HG03558 (cell line): ENCODE results near the gene PARD3.
"Not testable (repeated sequence)": the region's sequence is repeated elsewhere in the genome, so short reads cannot be mapped to it uniquely, and the experiment has no call there.

Experiments
- ATAC-seq: cut with Tn5 transposase; IDR thresholded peaks from one replicate; pipeline ENCODE4 v1.9.1; 2021; ENCODE audit warnings: moderate number of reproducible peaks; ENCODE audit not compliant: unreplicated experiment; ENCODE audit errors: extremely low read depth

Gene PARD3

DNA sequence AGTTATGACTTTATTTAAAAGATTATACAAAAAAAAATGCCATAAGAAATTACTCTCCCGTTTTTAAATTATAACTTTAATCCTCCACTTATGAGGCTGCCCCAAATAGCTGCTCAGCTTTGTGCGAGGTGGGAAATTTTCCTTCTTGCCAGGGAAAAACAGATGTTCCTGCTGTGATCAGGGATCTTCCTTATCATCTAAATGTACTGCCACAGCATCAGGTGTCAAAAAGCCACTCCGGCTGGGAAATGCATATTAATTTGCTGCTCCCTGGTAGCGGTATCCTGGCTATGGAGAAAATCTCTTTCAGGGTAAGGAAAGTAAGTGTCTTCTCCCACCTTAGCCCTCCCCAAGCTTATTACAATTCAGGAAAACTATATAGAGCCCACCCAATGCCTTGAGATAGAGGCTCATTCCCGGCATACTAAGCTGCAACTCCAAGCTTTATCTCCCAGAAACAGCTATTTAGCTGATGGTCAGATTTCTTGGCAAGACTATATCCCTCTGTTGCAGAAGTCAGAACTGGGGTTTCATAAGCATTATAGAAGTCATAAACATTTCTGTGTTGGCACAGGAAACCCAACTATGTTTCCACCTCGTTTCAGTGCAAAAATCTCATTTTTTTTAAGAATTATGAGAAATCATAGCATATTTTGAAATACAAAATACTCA is 360.4 kb downstream of the PARD3 start:
- ATAC-seq: no peak

DNA sequence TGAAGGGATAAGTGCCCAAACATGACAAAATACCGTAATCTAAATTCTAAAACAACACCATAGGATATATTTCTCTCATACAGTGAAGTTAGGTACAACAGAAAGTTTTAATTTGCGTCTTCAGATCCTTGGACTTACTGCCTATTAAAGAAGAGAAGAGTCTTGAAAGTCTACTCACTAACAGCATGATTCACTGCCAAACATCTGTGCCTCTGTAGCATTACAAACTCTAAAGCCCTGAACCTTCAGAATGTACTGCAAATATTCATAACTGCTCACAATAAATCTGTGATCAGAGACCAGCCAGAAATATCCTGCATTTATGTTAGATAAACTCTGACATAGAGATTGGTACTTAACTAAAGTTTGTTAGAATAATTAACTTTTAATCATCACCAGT is 365.3 kb downstream of the PARD3 start:
- ATAC-seq: no peak

DNA sequence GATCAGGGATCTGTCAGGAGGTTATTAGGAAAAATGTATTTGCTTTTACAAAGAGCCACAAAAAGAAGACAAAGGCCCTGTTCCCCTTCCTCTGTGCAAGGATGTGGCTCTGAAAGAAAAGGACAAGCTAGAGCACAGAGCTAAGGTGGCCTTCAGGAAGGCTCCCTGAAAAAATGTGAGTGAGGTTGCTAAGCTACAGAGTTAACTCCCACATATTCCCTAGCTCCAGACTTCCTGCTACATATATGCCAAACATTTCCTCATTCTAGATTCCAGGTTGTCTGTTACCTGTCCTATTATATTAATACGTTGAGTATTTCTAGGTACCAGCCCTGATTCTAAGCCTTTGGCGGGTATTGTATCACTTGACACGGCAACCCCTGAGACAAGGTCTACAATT is 369.0 kb downstream of the PARD3 start:
- ATAC-seq: no peak

DNA sequence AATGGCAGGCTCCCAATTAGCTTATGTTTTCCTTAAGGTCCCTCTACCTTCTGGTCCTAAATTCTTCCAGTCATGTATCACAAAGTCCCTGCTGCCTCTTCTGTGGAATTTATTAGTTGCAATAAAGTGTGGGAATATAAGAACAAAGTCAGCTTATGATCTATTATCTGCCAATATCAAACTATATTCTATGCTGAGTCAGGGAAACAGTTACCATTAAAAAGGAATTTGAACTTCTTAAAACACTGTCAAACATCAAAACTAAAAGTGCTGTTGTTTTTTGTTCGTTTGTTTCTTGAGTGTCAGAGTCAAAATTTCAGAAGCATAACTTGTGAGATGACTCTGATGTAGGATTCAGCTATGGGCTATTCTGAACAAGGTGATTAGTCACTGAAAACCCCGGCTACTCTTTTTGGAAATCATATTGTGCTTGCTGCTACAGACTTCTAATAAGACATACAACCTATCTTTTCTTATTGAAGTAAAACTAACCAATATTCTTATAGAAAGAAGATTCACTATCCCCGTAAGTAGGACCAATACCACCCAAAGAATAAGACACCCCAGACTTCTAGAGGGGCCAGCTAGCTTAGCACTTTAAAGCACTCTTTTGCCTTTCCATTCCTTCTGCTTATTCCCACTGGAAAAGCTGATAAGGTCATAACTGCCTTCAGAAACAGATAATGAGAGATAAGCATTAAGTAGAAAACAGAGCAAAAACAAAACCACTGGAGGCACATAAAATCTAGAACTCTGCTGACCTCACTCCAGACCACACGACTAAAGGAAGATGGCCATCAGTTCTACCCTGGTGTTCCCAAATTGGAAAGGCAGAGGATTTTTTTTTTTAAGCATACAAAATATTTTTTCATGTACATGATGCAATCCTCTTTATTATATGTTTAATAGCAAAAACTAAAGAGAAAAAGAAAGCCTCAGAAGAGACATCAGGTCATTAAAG is 370.6 kb downstream of the PARD3 start:
- no peak for ATAC-seq

DNA sequence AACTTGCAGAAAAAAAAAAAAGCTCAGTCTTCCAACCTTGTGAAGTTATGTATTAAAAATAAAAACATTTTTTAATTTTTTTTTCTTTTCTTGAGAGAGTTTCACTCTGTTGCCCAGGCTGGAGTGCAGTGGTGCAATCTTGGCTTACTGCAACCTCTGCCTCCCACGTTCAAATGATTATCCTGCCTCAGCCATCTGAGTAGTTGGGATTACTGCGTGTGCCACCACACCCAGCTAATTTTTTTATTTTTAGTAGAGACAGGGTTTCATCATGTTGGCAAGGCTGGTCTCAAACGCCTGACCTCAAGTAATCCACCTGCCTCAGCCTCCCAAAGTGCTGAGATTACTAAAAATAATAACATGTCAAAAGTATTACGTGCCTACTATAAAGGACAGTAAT is 375.7 kb downstream of the PARD3 start:
- ATAC-seq: not testable (repeated sequence)

DNA sequence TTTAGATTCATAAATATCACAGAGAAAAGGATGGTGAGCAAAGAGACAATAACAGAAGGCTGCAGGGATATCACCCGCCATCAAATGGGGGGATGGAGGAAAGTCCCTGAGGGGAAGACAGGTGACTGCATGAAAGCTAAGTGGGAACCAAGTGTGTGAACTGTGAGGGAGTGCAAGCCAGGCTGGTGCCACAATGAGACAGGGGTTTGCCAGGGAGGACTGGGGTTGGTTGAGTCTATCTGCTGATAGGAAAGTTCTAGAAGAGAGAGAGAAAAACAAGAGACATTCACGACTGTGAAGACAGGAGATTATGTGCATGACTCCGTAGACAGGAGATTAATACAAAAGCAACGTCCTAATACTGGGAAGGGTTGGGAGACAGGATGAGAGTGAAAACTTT is 376.4 kb downstream of the PARD3 start:
- no peak for ATAC-seq

DNA sequence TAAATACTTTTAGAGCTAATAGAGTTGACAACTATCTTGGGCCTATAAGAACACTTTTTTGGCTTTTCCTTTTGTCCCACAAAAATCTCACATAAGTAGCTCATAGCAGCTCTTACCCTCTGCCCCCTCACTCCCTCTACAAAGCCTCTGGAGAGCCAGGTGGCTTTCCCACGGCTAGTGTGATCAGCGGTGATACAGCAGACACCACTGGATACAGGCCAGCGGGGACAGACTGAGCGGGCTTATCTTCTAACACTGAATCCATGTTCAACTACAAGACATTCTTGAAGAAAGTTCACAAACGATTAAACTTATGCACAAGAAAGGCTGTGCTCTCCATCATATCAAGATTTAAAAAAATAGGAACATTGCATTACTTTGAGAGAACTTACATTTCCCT is 377.2 kb downstream of the PARD3 start:
- ATAC-seq: no peak

DNA sequence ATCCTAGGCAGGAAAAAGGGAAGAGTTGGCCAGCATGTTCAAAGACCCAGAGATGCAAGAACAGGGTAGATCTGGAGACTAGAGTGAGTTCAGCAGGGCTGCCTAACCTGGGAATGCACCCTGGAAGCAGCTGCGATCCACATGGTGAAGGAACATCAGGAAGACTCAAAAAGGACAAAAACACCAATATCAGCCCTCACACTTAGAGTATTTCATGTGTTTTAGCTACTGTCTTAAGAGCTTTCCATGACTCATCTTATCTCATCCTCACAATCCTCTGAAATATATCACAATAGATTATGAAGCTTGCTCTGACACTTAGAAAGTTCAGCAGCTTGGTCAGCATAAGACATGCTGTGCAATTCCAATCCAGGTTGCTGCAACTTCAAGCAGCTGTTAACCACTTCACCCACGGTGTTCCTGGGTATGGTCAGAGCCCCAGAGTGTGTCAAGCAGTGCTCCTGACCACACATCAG is 380.9 kb downstream of the PARD3 start:
- no peak for ATAC-seq

DNA sequence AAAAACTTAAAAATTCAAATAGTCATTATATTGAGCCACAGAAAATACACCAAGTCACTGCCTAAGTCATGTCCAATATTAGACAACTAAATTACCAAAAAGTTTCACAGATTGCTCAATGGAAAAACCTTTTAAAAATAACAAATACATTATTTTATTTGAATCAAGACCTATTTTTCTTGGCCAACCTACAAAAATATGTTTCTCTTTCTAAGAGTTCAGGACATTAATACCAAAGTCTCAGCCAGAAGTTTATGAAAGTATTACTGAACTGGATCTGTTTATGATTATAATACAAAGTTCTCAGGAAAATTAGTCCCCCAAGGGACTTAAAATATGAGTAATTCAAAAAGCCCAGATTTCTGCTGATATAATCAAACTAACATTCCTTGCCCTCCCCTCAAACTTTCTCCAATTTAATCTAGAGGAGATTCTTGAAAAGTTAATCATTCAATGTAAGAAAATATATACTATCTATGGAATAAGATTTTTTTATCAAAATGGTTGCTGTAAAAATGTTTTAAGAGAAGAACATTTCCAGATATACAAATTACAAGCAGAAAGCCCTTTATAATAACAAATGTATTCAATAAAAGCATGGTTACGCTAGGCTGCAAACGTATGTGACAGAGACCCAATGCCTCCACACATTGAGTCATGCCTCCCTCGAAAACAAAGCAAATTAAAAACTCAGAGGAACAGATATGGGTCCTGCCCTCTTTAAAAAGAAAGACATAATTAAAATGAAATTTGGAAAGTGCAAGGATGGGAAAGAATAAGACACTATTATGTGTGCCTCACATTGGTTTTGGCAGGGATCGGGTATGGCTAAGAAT is 381.6 kb downstream of the PARD3 start:
- no peak for ATAC-seq

DNA sequence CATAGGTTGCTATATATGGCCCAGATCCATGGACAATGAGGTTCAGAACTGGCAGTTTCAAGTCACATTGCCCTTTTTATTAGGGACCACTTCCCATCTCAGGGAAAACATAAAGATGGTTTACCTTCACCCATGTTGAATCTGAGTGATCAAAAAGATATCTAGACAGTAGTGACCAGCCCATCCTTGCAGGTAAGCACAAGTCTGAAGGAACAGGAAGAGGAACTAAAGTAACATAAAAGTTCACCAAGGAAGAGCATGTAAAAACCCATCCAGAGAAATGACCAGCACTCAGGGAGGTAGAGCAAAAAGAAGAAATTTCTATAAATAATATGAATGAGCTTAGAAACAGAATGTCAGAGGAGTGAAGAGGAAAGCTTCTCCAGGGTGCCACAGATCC is 382.5 kb downstream of the PARD3 start:
- ATAC-seq: no peak

DNA sequence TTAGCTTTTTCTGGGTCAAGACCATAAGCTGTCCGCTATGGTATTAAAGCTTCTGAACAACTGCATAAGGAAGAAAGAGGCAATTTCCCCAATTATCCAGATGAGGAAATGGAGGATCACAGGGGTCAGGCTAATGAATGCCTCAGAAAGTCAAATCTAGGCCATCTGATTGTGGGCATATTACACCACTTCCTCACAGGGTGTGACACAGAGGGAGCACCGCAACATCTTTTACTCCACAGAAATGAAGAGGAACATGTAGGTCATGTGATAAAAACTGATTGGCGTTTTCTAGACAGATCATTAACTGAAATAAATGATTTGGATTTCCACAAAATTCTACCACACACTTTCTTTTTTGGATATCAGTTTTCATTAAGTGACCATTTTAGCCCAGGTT is 384.4 kb downstream of the PARD3 start:
- no peak for ATAC-seq

DNA sequence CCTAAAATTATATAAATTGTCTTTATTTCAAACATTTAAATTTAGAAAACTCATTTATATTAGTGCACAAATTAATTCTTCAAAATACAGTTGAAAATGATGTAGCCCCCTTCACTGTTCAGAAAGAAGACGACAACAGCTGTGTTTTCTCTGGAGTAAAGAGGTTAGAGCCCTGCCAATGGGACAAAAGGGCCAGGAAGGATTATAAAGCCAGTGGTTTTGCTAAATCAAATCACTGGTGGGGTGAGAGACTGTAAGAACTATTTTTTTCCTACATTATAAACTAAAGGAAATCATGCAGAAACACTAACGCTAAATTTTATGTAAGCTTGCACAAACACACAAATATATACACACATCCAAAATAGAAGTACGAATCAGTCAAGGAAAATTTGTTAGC is 386.6 kb downstream of the PARD3 start:
- no peak for ATAC-seq

DNA sequence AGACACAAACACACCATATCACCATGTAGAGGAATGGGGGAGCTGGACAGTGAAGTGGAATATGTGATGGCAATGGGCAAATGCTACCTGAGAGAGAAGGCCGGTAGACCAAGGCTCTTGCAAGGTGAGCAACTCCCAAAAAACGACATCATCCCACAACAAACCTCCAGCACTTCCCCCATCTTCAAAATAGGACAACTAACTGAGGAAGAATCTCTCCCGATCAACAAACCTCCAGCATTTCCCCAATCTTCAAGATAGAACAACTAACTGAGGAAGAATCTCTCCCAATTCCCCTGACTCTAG is 387.2 kb downstream of the PARD3 start:
- ATAC-seq: no peak

DNA sequence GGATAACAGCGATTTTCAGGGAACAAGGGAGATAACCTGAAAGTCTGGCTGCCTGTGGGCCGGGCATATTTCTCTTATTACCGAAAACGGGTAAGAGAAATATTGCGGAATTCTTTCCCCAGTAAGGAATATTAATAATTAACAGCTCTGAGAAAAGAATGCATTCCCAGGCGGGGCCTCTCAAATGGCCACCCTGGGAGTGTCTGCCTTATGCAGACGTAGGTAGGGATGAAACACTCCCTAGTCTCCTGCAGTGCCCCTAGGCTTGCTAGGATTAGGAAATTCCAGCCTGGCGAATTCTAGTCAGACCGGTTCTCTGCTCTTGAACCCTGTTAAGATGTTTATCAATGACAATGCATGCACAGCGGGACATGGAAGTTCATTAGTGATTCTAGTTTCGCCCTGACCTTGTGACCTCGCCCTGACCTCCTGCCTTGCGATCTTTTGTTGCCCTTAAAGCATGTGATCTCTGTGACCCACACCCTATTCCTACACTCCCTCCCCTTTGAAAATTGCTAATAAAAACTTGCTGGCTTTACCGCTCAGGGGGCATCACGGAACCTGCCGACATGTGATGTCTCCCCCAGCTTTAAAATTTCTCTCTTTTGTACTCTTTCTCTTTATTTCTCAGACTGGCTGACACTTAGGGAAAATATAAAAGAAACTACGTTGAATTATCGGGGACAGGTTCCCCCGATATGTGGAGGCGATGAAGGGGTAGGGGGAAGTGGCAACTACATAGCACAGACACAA is 387.8 kb downstream of the PARD3 start:
- not testable (repeated sequence) for ATAC-seq

DNA sequence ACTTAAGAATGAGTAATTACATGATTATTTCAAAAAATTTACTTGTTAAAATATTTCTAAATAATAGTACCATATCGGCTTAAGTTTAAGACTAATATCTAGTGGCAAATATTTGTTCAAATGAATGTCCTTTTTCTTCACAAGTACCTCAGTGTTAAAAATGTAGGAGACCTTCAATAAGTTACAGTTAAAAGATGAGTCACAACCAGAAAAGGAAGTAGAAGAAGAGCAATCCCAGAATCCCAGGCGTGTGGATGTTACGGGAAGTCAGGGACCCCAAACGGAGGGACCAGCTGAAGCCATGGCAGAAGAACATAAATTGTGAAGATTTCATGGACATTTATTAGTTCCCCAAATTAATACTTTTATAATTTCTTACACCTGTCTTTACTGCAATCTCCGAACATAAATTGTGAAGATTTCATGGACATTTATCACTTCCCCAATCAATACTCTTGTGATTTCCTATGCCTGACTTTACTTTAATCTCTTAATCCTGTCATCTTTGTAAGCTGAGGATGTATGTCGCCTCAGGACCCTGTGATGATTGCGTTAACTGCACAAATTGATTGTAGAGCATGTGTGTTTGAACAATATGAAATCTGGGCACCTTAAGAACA is 388.4 kb downstream of the PARD3 start:
- not testable (repeated sequence) for ATAC-seq

DNA sequence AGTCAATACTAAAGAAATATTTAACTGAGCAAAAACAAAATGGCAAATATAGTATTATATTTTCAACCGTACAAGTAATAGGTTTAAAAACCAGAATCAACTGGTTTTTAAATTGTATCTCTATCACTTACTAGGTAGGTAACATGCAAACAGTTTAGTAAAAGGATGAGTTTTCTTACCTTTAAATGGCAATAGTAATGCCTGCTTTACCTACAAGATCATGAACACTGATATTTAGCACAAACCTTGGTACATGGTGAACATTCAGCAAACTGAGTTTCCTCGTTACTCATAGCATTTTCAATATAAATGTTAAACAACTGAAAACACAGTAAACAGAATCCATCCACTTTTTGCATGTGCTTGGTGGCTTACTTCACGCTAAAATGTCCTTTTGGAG is 389.1 kb downstream of the PARD3 start:
- no peak for ATAC-seq

DNA sequence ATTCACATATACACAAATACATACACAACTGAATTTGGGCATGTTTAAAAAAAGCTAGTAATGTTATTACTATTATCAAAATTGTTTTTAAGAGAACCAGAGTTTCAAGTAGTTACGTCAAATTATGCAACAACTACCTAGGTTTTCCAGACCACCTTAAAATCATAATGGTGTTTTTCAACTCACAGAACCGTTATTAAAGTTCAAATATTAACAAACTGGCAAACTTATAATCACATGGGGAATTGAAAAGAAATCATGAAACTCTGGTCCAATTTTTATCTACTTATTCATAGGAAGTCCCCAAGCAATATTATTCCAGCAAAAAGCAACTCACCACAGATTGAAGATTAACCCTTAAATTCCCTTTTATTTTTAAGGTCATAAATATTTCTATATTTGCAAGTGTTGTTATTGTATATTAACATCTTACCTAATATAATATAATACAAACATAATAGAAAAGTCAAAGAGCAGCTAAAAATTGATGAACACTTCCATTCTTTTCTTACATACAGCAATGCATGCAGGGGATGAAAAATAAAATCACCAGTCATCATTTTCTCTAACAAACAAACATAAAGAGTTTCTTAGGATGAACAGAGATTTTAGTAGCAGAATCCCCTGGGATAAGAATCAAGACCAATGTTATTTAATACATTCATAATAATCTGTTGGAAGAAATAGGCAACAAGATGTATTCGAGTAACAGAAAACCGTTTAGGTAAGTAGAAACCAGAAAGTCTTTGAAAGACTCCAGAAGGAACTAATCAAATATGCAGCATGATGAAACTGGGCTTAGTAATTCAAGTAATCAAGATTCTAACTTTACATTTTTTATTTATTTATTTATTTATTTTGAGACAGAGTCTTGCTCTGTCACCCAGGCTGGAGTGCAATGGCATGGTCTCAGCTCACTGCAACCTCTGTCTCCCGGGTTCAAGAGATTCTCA is 391.1 kb downstream of the PARD3 start:
- ATAC-seq: no peak

DNA sequence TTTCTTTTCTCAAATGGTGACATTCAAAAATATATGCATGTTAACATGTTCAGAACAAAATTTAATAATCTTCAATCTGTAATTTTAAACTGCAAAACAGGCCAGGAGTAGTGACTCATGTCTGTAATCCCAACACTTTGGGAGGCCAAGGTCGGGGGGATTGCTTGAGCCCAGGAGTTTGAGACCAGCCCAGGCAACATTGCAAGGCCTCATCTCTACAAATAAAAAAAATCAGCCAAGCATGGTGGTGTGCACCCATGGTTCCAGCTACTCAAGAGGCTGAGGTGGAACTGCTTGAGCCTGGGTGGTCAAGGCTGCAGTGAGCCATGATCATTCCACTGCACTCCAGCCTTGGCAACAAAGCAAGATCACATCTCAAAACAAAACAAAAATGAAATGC is 394.3 kb downstream of the PARD3 start:
- ATAC-seq: no peak

DNA sequence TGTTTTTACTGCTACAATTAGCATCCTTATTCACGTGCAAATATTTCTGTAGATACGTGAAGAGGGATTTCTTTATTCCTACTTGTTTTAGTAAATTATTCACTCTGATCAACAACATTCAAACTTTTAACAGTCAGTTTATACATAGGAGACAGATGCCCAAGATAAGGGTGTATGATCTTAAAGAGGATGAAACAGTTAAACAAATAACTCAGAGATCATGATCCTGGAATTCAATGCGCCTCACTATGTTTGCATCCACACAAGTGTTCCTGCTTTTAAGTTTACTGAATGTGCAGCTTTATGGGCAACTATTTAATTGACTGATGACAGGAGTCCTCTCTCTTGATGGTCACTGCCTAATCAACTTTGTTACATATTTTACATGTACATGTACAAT is 394.8 kb downstream of the PARD3 start:
- no peak for ATAC-seq
